Measurements from ENCODE around the gene NIPA2. TPM values are rescaled to one million over a fixed set of nuclear protein-coding genes. Genes with fewer than 3 reads are reported as not detected.

Gene NIPA2
- total RNA-seq, 1 experiment from 2014 or later = 87.2 TPM

GRCh38 chr15:22893881-22894280, 55.4 kb downstream of the NIPA2 start:
- no peak overlapping the region for H3K4me3 ChIP-seq (ENCODE audit: low read depth, low read length, poor library complexity, severe bottlenecking)
- no peaks in the 10 kb centered on the region for H3K4me1 ChIP-seq (ENCODE audit: insufficient read depth, low read length, poor library complexity, severe bottlenecking)
- no peaks in the 10 kb centered on the region for H3K27me3 ChIP-seq (replicated peaks; ENCODE audit: insufficient read depth, low read depth, low read length, poor library complexity)
- peaks cover 2% of the 10 kb centered on the region for H3K36me3 ChIP-seq (ENCODE audit: insufficient read depth, low read length, poor library complexity, severe bottlenecking)
- DNase-seq (ENCODE audit: low spot score) = no peak
- H3K9me3 ChIP-seq (ENCODE audit: low read depth, low read length, poor library complexity, severe bottlenecking) = no peaks in the 10 kb centered on the region
- intact Hi-C loops (cut with micrococcal nuclease; ENCODE audit: unreplicated experiment) = no loop called here
- TF ChIP-seq EZH2 (IDR thresholded peaks at IDR 0.05; ENCODE audit: borderline replicate concordance, low read depth, low read length, poor library complexity, severe bottlenecking) (no peak), CTCF (conservative IDR thresholded peaks at IDR 0.05; ENCODE audit: low read depth, low read length) (no peak)
- no peak overlapping the region for H3K27ac ChIP-seq (ENCODE audit: low read depth, low read length, poor library complexity, severe bottlenecking)
- ChIA-PET POLR2A (ENCODE audit: low non-redundant PET) (no interaction called here), CTCF (no interaction called here)
- no TSS peak for BruUV-seq (replicated peaks)

GRCh38 chr15:22895465-22896190, 57.2 kb downstream of the NIPA2 start:
- POLR2A ChIA-PET (ENCODE audit: low non-redundant PET) = no interaction called here
- Histone ChIP-seq H3K4me3 (ENCODE audit: low read depth, low read length, poor library complexity, severe bottlenecking) (no peak overlapping the region), H3K9me3 (ENCODE audit: low read depth, low read length, poor library complexity, severe bottlenecking) (no peaks in the 10 kb centered on the region), H3K4me1 (ENCODE audit: insufficient read depth, low read length, poor library complexity, severe bottlenecking) (no peaks in the 10 kb centered on the region), H3K27ac (ENCODE audit: low read depth, low read length, poor library complexity, severe bottlenecking) (no peak overlapping the region), H3K27me3 (replicated peaks; ENCODE audit: insufficient read depth, low read depth, low read length, poor library complexity) (no peaks in the 10 kb centered on the region), H3K36me3 (ENCODE audit: insufficient read depth, low read length, poor library complexity, severe bottlenecking) (peaks cover 2% of the 10 kb centered on the region)
- intact Hi-C loops (cut with micrococcal nuclease; ENCODE audit: unreplicated experiment) = no loop called here
- BruUV-seq (replicated peaks) = no TSS peak
- TF ChIP-seq EZH2 (IDR thresholded peaks at IDR 0.05; ENCODE audit: borderline replicate concordance, low read depth, low read length, poor library complexity, severe bottlenecking) (no peak), CTCF (conservative IDR thresholded peaks at IDR 0.05; ENCODE audit: low read depth, low read length) (no peak)
- DNase-seq (ENCODE audit: low spot score) = no peak
- CTCF ChIA-PET = interaction anchor here (0.6 kb wide), 1 partner anchor 178 kb away, joined by 7 read pairs; no protein-coding TSS in a partner anchor

GRCh38 chr15:22902046-22902445, 63.6 kb downstream of the NIPA2 start:
- ChIA-PET POLR2A (ENCODE audit: low non-redundant PET) (no interaction called here), CTCF (no interaction called here)
- no peak overlapping the region for H3K4me3 ChIP-seq (ENCODE audit: low read depth, low read length, poor library complexity, severe bottlenecking)
- H3K27me3 ChIP-seq (replicated peaks; ENCODE audit: insufficient read depth, low read depth, low read length, poor library complexity) = no peaks in the 10 kb centered on the region
- H3K4me1 ChIP-seq (ENCODE audit: insufficient read depth, low read length, poor library complexity, severe bottlenecking) = no peaks in the 10 kb centered on the region
- peaks cover 9% of the 10 kb centered on the region for H3K36me3 ChIP-seq (ENCODE audit: insufficient read depth, low read length, poor library complexity, severe bottlenecking)
- no peak for DNase-seq (ENCODE audit: low spot score)
- no TSS peak for BruUV-seq (replicated peaks)
- no peak overlapping the region for H3K27ac ChIP-seq (ENCODE audit: low read depth, low read length, poor library complexity, severe bottlenecking)
- H3K9me3 ChIP-seq (ENCODE audit: low read depth, low read length, poor library complexity, severe bottlenecking) = no peaks in the 10 kb centered on the region
- intact Hi-C loops (cut with micrococcal nuclease; ENCODE audit: unreplicated experiment) = no loop called here
- TF ChIP-seq EZH2 (IDR thresholded peaks at IDR 0.05; ENCODE audit: borderline replicate concordance, low read depth, low read length, poor library complexity, severe bottlenecking) (no peak), CTCF (conservative IDR thresholded peaks at IDR 0.05; ENCODE audit: low read depth, low read length) (no peak)
